GM12873 (cell line): ENCODE measurements around the gene WNT9A.

Experiments used
- TF ChIP-seq, protein P1 (sequence below): IDR thresholded peaks from 2 replicates; pipeline ENCODE4 v1.5.1; 2012; ENCODE audit warnings: low read depth, mild to moderate bottlenecking, moderate library complexity, low read length, control low read depth; ENCODE audit not compliant: insufficient read depth; ENCODE audit errors: missing control alignments

The WNT9A gene

DNA sequence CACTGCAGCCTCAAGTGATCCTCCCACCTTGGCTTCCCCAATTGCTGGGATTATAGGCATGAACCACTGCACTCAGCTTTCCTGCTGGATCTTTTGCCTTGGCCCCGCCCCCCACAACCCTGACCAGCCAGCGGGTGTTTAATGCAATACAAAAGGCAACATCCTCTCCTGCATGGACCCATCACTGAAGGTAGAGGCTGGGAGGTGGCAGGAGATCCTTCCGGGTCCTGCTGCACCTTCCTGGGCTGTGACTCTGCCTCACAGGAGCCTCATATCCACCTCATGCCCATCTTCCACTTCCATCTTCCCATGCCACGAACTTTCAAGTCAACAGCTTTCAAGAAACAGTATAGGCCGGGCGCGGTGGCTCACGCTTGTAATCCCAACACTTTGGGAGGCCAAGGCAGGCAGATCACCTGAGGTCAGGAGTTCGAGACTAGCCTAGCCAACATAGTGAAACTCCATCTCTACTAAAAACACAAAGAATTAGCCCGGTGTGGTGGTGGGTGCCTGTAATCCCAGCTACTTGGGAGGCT, 11.7 kb upstream of the WNT9A start:
- TF ChIP-seq, protein P1, sequence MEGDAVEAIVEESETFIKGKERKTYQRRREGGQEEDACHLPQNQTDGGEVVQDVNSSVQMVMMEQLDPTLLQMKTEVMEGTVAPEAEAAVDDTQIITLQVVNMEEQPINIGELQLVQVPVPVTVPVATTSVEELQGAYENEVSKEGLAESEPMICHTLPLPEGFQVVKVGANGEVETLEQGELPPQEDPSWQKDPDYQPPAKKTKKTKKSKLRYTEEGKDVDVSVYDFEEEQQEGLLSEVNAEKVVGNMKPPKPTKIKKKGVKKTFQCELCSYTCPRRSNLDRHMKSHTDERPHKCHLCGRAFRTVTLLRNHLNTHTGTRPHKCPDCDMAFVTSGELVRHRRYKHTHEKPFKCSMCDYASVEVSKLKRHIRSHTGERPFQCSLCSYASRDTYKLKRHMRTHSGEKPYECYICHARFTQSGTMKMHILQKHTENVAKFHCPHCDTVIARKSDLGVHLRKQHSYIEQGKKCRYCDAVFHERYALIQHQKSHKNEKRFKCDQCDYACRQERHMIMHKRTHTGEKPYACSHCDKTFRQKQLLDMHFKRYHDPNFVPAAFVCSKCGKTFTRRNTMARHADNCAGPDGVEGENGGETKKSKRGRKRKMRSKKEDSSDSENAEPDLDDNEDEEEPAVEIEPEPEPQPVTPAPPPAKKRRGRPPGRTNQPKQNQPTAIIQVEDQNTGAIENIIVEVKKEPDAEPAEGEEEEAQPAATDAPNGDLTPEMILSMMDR = no peak

DNA sequence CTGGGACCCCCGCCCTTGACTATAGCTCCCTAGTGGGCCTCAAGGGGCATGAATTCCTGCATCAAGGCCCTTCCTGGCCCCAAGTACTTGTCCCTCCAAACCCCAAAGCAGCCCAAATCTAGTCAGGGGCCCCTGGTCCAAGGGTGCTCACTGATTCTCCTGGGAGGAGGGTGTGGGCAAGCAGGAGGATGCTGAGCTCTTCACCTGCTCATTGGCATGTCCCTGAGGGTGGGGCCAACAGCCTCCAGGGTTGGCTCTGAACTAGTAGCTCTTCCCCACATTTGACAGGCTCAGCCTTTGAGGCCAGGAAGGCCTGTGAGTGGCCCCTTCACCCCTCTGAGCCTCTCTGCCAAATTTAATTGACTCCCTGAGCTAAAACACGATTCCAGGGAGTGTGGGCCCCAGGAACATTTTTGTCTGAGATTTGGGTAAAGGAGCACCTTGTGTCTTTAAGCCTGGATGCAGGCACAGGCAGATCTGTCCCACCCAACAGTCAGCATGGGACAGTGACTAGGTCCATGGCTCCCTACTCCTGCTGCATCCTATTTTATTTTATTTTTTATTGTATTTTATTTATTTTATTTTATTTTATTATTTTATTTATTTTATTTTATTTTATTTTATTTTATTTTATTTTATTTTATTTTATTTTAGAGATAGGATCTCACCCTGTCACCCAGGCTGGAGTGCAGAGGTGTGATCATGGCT, 11.0 kb upstream of the WNT9A start:
- TF ChIP-seq, protein P1 = no peak

DNA sequence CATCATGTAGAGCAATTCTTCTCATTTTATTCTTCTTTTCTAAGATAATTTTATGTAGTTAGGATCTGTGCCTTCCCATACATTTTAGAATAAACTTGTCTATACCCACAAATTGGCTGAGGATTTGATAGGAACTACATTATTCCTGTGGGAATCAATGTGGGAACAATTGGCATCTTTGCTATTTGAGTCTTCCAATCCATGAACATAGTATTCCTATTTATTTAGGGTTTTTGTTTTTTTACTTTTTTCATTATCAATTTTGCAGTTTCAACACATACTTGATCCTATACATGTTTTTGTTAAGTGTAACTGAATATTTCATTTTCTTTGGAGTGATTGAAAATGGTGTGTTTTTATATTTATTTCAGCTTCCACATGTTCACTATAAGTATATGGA, 8.1 kb upstream of the WNT9A start:
- TF ChIP-seq, protein P1 = no peak

DNA sequence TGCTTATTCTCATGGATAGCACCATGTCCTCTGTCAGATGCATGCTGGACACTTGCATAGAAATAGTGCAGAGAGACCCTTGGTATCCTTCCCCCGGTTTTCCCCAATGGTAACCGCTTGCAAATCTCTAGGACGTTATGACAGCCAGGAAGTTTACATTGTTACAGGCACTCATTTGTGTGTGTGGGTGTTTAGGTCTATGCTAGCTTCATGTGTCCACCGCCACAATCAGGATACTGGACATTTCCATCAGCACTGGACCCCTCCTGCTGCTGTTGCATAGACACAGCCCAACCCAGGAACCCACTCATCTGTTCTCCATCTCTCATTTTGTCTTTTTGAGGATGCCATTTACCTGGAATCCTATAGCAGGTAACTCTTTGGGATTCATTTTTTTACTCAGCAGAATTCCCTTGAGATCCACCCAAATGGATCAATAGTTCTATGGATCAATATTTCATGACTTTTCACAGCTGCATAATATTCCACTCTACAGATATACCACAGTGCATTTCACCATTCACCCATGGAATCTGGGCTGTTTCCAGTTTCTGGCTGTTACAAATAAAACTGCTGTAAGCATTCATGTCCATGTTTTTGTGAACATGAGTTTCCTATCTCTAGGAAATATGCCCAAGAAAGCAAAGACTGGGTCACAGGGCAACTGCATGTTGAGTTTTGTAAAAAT, 6.6 kb upstream of the WNT9A start:
- TF ChIP-seq, protein P1 = no peak

DNA sequence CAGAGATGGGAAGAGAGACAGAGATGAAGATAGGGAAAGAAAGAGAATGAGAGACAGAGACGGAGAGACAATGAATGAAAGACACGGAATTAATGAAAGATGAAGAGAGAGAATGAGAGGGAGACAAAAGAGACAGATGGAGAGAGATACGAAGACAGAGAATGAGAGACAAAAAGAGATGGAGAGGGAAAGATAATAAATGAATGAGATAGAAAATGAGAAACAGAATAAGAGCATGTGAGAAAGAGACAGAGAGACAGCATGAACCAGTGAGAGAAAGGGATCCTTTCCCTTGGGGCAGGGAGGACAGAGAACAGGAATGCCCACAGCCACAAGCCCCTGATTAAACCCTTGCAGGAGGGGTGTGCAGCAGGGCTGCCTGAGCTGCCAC, 5.3 kb upstream of the WNT9A start:
- TF ChIP-seq, protein P1 = no peak

DNA sequence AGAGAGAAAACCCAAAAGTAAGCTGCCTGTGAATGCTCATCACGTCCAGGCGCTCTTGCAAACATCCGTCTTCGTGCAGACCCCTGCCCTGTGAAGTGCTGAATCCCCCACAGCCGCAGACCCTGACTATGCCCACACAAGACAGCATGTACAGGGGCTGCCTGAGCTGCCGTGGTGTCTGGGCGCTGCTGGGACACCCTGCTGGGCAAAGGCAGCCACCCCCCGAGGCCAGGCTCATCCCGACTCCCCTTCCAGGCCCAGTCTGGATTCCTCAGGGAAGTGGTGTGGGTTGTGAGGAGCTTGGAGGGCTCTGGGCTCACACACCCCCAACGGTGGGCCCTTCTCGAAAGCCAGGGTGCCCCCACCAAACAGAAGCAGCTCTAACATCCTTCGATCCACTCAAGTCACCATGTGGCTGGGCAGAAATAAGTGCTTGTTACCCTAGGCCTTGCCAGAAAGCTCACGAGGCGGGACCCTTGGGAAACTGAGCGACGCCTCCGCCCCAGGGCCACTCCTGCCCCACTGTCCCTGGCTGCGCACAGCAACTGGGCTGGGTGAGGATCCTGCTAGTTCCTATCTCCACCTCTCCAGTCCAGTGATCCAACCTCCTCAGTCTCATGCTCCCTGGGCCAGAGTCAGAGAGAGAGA, 4.8 kb upstream of the WNT9A start:
- TF ChIP-seq, protein P1 = no peak

DNA sequence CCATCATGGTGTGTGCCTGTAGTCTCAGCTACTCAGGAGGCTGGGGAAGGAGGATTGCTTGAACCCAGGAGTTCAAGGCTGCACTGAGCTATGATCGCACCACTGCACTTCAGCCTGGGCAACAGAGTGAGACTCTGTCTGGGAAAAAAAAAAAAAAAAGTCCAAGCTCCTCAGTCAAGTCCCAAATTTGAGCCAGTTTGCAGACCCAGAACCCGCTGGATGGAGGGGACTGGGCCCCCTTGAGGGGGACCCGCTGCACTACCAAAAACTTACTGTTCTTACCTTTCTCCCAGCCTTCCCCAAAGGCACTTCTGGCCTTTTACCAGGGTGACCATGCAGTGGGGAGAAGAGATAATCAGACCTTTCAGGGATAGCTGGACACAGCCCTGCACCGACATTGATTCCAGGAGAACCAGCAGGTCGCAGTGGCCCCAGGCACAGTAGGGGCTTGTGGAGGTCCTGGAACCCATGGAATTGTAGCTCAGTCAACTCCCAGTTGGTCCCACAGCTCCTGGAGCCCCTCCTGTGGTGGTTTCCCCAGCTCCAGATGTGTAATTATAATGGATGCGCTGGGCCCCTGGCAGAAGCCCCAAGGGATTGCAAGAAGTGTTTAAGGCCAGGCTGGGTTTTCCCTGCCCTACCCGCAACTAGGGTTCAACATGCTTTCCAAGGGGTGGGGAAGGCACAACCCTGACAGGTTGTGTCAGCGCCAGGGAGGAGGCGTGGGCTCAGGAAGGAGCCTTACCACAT, 4.1 kb upstream of the WNT9A start:
- TF ChIP-seq, protein P1 = no peak
